ENCODE measurements around the gene RDH11.

RDH11 gene

GRCh38 chr14:67695394-67695949 is at the start of gene RDH11:
Gene RDH11, minus strand, starts transcription at chr14:67695764. Its CDS starts 61 bp downstream, at chr14:67695703.
- Mint-ChIP-seq H3K4me3 (peak within 1 kb of the TSS; percentile 89), H3K4me1 (ENCODE audit: low read depth) (peaks cover 62% of the 10 kb centered on the region), H3K9me3 (no peaks in the 10 kb centered on the region), H3K27me3 (no peaks in the 10 kb centered on the region), H3K36me3 (ENCODE audit: low read depth) (peaks cover 30% of the 10 kb centered on the region), H3K27ac (peak within 1 kb of the TSS; percentile 91)
- intact Hi-C loops (cut with micrococcal nuclease) = loop anchor here (2.0 kb wide), 1 partner anchor 15 kb away; no protein-coding TSS in a partner anchor

GRCh38 chr14:67744046-67744445 is 48.5 kb upstream of the RDH11 start:
- intact Hi-C loops (cut with micrococcal nuclease) = no loop called here
- H3K9me3 Mint-ChIP-seq = no peaks in the 10 kb centered on the region
- no peak overlapping the region for H3K27ac Mint-ChIP-seq
- H3K4me1 Mint-ChIP-seq (ENCODE audit: low read depth) = peaks cover 9% of the 10 kb centered on the region
- peaks cover 32% of the 10 kb centered on the region for H3K36me3 Mint-ChIP-seq (ENCODE audit: low read depth)
- H3K27me3 Mint-ChIP-seq = peaks cover 1% of the 10 kb centered on the region
- H3K4me3 Mint-ChIP-seq = no peak overlapping the region

GRCh38 chr14:67738740-67739504 is 43.4 kb upstream of the RDH11 start:
- Mint-ChIP-seq H3K36me3 (ENCODE audit: low read depth) (no peaks in the 10 kb centered on the region), H3K27ac (no peak overlapping the region), H3K9me3 (no peaks in the 10 kb centered on the region), H3K27me3 (peaks cover 1% of the 10 kb centered on the region), H3K4me1 (ENCODE audit: low read depth) (no peaks in the 10 kb centered on the region), H3K4me3 (no peak overlapping the region)
- intact Hi-C loops (cut with micrococcal nuclease) = no loop called here

GRCh38 chr14:67736771-67737170 is 41.2 kb upstream of the RDH11 start:
- Mint-ChIP-seq H3K27ac (no peak overlapping the region), H3K4me3 (no peak overlapping the region), H3K4me1 (ENCODE audit: low read depth) (no peaks in the 10 kb centered on the region), H3K36me3 (ENCODE audit: low read depth) (no peaks in the 10 kb centered on the region), H3K9me3 (no peaks in the 10 kb centered on the region), H3K27me3 (peaks cover 1% of the 10 kb centered on the region)
- intact Hi-C loops (cut with micrococcal nuclease) = no loop called here

GRCh38 chr14:67735336-67736147 is 40.0 kb upstream of the RDH11 start:
- Mint-ChIP-seq H3K9me3 (no peaks in the 10 kb centered on the region), H3K27ac (no peak overlapping the region), H3K4me3 (no peak overlapping the region), H3K4me1 (ENCODE audit: low read depth) (no peaks in the 10 kb centered on the region), H3K36me3 (ENCODE audit: low read depth) (no peaks in the 10 kb centered on the region), H3K27me3 (peaks cover 1% of the 10 kb centered on the region)
- intact Hi-C loops (cut with micrococcal nuclease) = no loop called here

GRCh38 chr14:67734675-67735074 is 39.1 kb upstream of the RDH11 start:
- Mint-ChIP-seq H3K4me1 (ENCODE audit: low read depth) (no peaks in the 10 kb centered on the region), H3K27ac (no peak overlapping the region), H3K4me3 (no peak overlapping the region), H3K27me3 (peaks cover 1% of the 10 kb centered on the region), H3K9me3 (no peaks in the 10 kb centered on the region), H3K36me3 (ENCODE audit: low read depth) (no peaks in the 10 kb centered on the region)
- intact Hi-C loops (cut with micrococcal nuclease) = no loop called here

GRCh38 chr14:67733616-67734015 is 38.1 kb upstream of the RDH11 start:
- no peaks in the 10 kb centered on the region for H3K27me3 Mint-ChIP-seq
- no peak overlapping the region for H3K27ac Mint-ChIP-seq
- intact Hi-C loops (cut with micrococcal nuclease) = no loop called here
- H3K9me3 Mint-ChIP-seq = no peaks in the 10 kb centered on the region
- H3K4me3 Mint-ChIP-seq = no peak overlapping the region
- no peaks in the 10 kb centered on the region for H3K4me1 Mint-ChIP-seq (ENCODE audit: low read depth)
- H3K36me3 Mint-ChIP-seq (ENCODE audit: low read depth) = no peaks in the 10 kb centered on the region

- Mint-ChIP-seq H3K27ac (no peak overlapping the region), H3K4me3 (no peak overlapping the region)
Observed at GRCh38 chr14:67729072-67729885, 33.7 kb upstream of the RDH11 start.

GRCh38 chr14:67728258-67728657 is 32.7 kb upstream of the RDH11 start:
- intact Hi-C loops (cut with micrococcal nuclease) = no loop called here
- Mint-ChIP-seq H3K36me3 (ENCODE audit: low read depth) (no peaks in the 10 kb centered on the region), H3K4me1 (ENCODE audit: low read depth) (no peaks in the 10 kb centered on the region), H3K9me3 (no peaks in the 10 kb centered on the region), H3K27me3 (peaks cover 13% of the 10 kb centered on the region), H3K27ac (no peak overlapping the region), H3K4me3 (no peak overlapping the region)

More at GRCh38 chr14:67729072-67729885, 33.7 kb upstream of the RDH11 start:
- Mint-ChIP-seq H3K4me1 (ENCODE audit: low read depth) (no peaks in the 10 kb centered on the region), H3K9me3 (no peaks in the 10 kb centered on the region), H3K27me3 (peaks cover 7% of the 10 kb centered on the region), H3K36me3 (ENCODE audit: low read depth) (no peaks in the 10 kb centered on the region)
- intact Hi-C loops (cut with micrococcal nuclease) = no loop called here

GRCh38 chr14:67727361-67727760 is 31.8 kb upstream of the RDH11 start:
- Mint-ChIP-seq H3K9me3 (no peaks in the 10 kb centered on the region), H3K27me3 (peaks cover 21% of the 10 kb centered on the region), H3K4me1 (ENCODE audit: low read depth) (peaks cover 7% of the 10 kb centered on the region), H3K27ac (no peak overlapping the region), H3K36me3 (ENCODE audit: low read depth) (no peaks in the 10 kb centered on the region), H3K4me3 (no peak overlapping the region)
- intact Hi-C loops (cut with micrococcal nuclease) = no loop called here

GRCh38 chr14:67725171-67725570 is 29.6 kb upstream of the RDH11 start:
- no peak overlapping the region for H3K27ac Mint-ChIP-seq
- intact Hi-C loops (cut with micrococcal nuclease) = no loop called here
- H3K4me3 Mint-ChIP-seq = no peak overlapping the region
- H3K9me3 Mint-ChIP-seq = no peaks in the 10 kb centered on the region
- peaks cover 13% of the 10 kb centered on the region for H3K4me1 Mint-ChIP-seq (ENCODE audit: low read depth)
- no peaks in the 10 kb centered on the region for H3K36me3 Mint-ChIP-seq (ENCODE audit: low read depth)
- H3K27me3 Mint-ChIP-seq = peaks cover 32% of the 10 kb centered on the region

- H3K9me3 Mint-ChIP-seq = no peaks in the 10 kb centered on the region
- peaks cover 32% of the 10 kb centered on the region for H3K27me3 Mint-ChIP-seq
- intact Hi-C loops (cut with micrococcal nuclease) = no loop called here
- peaks cover 13% of the 10 kb centered on the region for H3K4me1 Mint-ChIP-seq (ENCODE audit: low read depth)
- H3K27ac Mint-ChIP-seq = no peak overlapping the region
- no peaks in the 10 kb centered on the region for H3K36me3 Mint-ChIP-seq (ENCODE audit: low read depth)
- H3K4me3 Mint-ChIP-seq = peak overlapping the region; percentile 8
Observed at GRCh38 chr14:67722293-67722692, 26.7 kb upstream of the RDH11 start.

- H3K27ac Mint-ChIP-seq = no peak overlapping the region
- intact Hi-C loops (cut with micrococcal nuclease) = no loop called here
- peaks cover 13% of the 10 kb centered on the region for H3K4me1 Mint-ChIP-seq (ENCODE audit: low read depth)
- no peaks in the 10 kb centered on the region for H3K36me3 Mint-ChIP-seq (ENCODE audit: low read depth)
- H3K4me3 Mint-ChIP-seq = no peak overlapping the region
- H3K9me3 Mint-ChIP-seq = no peaks in the 10 kb centered on the region
- peaks cover 31% of the 10 kb centered on the region for H3K27me3 Mint-ChIP-seq
Observed at GRCh38 chr14:67721875-67722274, 26.3 kb upstream of the RDH11 start.
